ENCODE data around the gene ZNF679.
"Not testable (repeated sequence)": the region's sequence is repeated elsewhere in the genome, so short reads cannot be mapped to it uniquely, and the experiment has no call there.

Gene ZNF679

GRCh38 chr7:64312826-64313225, 84.6 kb downstream of the ZNF679 start:
- DNase-seq: no peak

- DNase-seq: peak; percentile 92
Measured at GRCh38 chr7:64313740-64314491, 85.6 kb downstream of the ZNF679 start, which contains the start of gene ZNF736. Gene ZNF736 (plus strand): TSS chr7:64313961. CDS start chr7:64314151, 190 bp downstream.

GRCh38 chr7:64314566-64314965, 86.3 kb downstream of the ZNF679 start:
- DNase-seq: no peak

GRCh38 chr7:64316031-64316742, 87.9 kb downstream of the ZNF679 start:
- DNase-seq: not testable (repeated sequence)
